Sigmoid colon (tissue), 4 donors: Measurements from ENCODE around the gene SNAP29.

Source experiments
- POLR2A ChIP-seq, 2 donors: fragments of 450-650 bp; IDR thresholded peaks; one replicate each; pipeline ENCODE4 v1.6.1; 2016; ENCODE audit warnings: antibody characterized with exemption in 2 of 2, mild to moderate bottlenecking in 2 of 2, moderate library complexity in 2 of 2
- POLR2AphosphoS5 ChIP-seq, 4 donors: sonication (generic); formaldehyde crosslinking; IDR thresholded peaks; one replicate each; pipeline ENCODE4 v1.6.1; 2017; ENCODE audit warnings: antibody characterized with exemption in 4 of 4
- TF ChIP-seq, protein P1 (sequence below), 4 experiments: fragments of 450-650 bp in 3 of 4; fragments of 200-600 bp in 1 of 4; IDR thresholded peaks; one replicate each; pipeline ENCODE4 v1.5.1; 2016 to 2019; ENCODE audit warnings: antibody characterized with exemption in 4 of 4, mild to moderate bottlenecking in 3 of 4, moderate library complexity in 2 of 4

- TF ChIP-seq, protein P1, sequence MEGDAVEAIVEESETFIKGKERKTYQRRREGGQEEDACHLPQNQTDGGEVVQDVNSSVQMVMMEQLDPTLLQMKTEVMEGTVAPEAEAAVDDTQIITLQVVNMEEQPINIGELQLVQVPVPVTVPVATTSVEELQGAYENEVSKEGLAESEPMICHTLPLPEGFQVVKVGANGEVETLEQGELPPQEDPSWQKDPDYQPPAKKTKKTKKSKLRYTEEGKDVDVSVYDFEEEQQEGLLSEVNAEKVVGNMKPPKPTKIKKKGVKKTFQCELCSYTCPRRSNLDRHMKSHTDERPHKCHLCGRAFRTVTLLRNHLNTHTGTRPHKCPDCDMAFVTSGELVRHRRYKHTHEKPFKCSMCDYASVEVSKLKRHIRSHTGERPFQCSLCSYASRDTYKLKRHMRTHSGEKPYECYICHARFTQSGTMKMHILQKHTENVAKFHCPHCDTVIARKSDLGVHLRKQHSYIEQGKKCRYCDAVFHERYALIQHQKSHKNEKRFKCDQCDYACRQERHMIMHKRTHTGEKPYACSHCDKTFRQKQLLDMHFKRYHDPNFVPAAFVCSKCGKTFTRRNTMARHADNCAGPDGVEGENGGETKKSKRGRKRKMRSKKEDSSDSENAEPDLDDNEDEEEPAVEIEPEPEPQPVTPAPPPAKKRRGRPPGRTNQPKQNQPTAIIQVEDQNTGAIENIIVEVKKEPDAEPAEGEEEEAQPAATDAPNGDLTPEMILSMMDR (IDR thresholded peaks at IDR 0.05): no peak
- TF ChIP-seq POLR2AphosphoS5 (IDR thresholded peaks at IDR 0.05): no peak
- no peak for TF ChIP-seq POLR2A (IDR thresholded peaks at IDR 0.05)
These were observed 29.2 kb upstream of the SNAP29 start for GRCh38 chr22:20829491-20830134.
